SK-N-SH (cell line): ENCODE results near the gene KIF3C. TPM values are rescaled to one million over a fixed set of nuclear protein-coding genes. Genes with fewer than 3 reads are reported as not detected.
A peak's percentile ranks its signal among the peaks of the same experiment; 100 is the strongest.

Experiments
- CTCF ChIA-PET: fragments of 300-600, 350-600 bp; formaldehyde crosslinking; extraction: SDS; loops from one replicate; lab custom pipeline; 2021; lab: Yijun Ruan, JAX
- POLR2A ChIA-PET: fragments of 350-600 bp; sonication (Branson Sonifier 250); formaldehyde crosslinking; extraction: SDS; loops from one replicate; lab custom pipeline; 2020; ENCODE audit warnings: antibody characterized with exemption, inconsistent platforms; lab: Yijun Ruan, JAX
- DNase-seq: peaks from one replicate; pipeline ENCODE4 v3.0.0; 2012
- H2AFZ ChIP-seq: fragments of 200-600 bp; sonication (generic); 2 replicates; pipeline ENCODE4 v1.8.1; 2016; ENCODE audit warnings: antibody characterized with exemption, mild to moderate bottlenecking, low read depth
- H3F3A ChIP-seq: fragments of 200-600 bp; sonication (generic); replicated peaks from 2 replicates; pipeline ENCODE3; 2016; ENCODE audit warnings: antibody characterized with exemption, mild to moderate bottlenecking; ENCODE audit not compliant: insufficient read depth
- H3K27ac ChIP-seq, 2 experiments: fragments of 200-500 bp in 1 of 2; fragments of 200-600 bp in 1 of 2; sonication (Bioruptor generic) in 1 of 2; sonication (generic), shearing (Covaris generic) in 1 of 2; 2 replicates each; pipeline versions ENCODE4 v1.5.1 to v1.6.1; 2014 to 2016; ENCODE audit warnings: low read depth in 2 of 2, inconsistent platforms in 1 of 2, low read length in 1 of 2, mild to moderate bottlenecking in 1 of 2, mixed read lengths in 1 of 2
- H3K27me3 ChIP-seq: fragments of 200-600 bp; sonication (generic), shearing (Covaris generic); 2 replicates; pipeline ENCODE4 v1.6.1; 2016; ENCODE audit warnings: mixed run types; ENCODE audit not compliant: insufficient read depth
- H3K36me3 ChIP-seq, 2 experiments: fragments of 200-500 bp in 1 of 2; fragments of 200-600 bp in 1 of 2; sonication (Bioruptor generic) in 1 of 2; sonication (generic) in 1 of 2; replicated peaks in 1 of 2; 2 replicates each; pipeline versions ENCODE3 to v1.5.1; 2014 to 2016; ENCODE audit warnings: low read length in 1 of 2, mild to moderate bottlenecking in 1 of 2; ENCODE audit not compliant: insufficient read depth in 2 of 2, control insufficient read depth in 1 of 2
- H3K4me1 ChIP-seq, 2 experiments: fragments of 200-500 bp in 1 of 2; fragments of 200-600 bp in 1 of 2; sonication (Bioruptor generic) in 1 of 2; sonication (generic), shearing (Covaris generic) in 1 of 2; 2 replicates each; pipeline versions ENCODE4 v1.5.1 to v1.6.1; 2014 to 2016; ENCODE audit warnings: low read depth in 1 of 2, low read length in 1 of 2, mixed run types in 1 of 2; ENCODE audit not compliant: insufficient read depth in 2 of 2, control insufficient read depth in 1 of 2
- H3K4me2 ChIP-seq: fragments of 200-600 bp; sonication (generic), shearing (Covaris generic); 2 replicates; pipeline ENCODE4 v1.6.1; 2017; ENCODE audit warnings: mixed run types
- H3K4me3 ChIP-seq, 2 experiments: fragments of 200-500 bp in 1 of 2; fragments of 200-600 bp in 1 of 2; sonication (Bioruptor generic) in 1 of 2; sonication (generic), shearing (Covaris generic) in 1 of 2; 2 replicates each; pipeline versions ENCODE4 v1.5.1 to v1.8.1; 2014 to 2016; ENCODE audit warnings: low read depth in 2 of 2, inconsistent platforms in 1 of 2, low read length in 1 of 2, mild to moderate bottlenecking in 1 of 2, mixed read lengths in 1 of 2, moderate library complexity in 1 of 2
- H3K79me2 ChIP-seq: fragments of 200-600 bp; sonication (generic); 2 replicates; pipeline ENCODE4 v1.8.1; 2017; ENCODE audit warnings: mild to moderate bottlenecking; ENCODE audit not compliant: insufficient read depth
- H3K9ac ChIP-seq: fragments of 200-600 bp; sonication (generic); 2 replicates; pipeline ENCODE4 v1.6.1; 2017; ENCODE audit warnings: mixed run types
- H3K9me2 ChIP-seq: fragments of 200-600 bp; sonication (generic); 2 replicates; pipeline ENCODE4 v1.6.1; 2017; ENCODE audit warnings: mixed run types
- H3K9me3 ChIP-seq: fragments of 200-600 bp; sonication (generic); 2 replicates; pipeline ENCODE4 v1.6.1; 2017; ENCODE audit warnings: mixed run types, mild to moderate bottlenecking, moderate library complexity
- H4K20me1 ChIP-seq: fragments of 200-600 bp; sonication (generic); 2 replicates; pipeline ENCODE4 v1.6.1; 2017; ENCODE audit warnings: mild to moderate bottlenecking, mixed run types; ENCODE audit not compliant: insufficient read depth
- CHD2 ChIP-seq: fragments of 150-350 bp; IDR thresholded peaks from 2 replicates; pipeline ENCODE4 v1.6.1; 2018; ENCODE audit warnings: low read length; ENCODE audit not compliant: partially characterized antibody
- CTCF ChIP-seq: fragments of 200-600 bp; sonication (generic); IDR thresholded peaks from 2 replicates; pipeline ENCODE4 v1.6.1; 2017; ENCODE audit warnings: antibody characterized with exemption, mild to moderate bottlenecking, moderate library complexity
- EP300 ChIP-seq, 2 experiments: IDR thresholded peaks; 2 replicates each; pipeline versions ENCODE4 v1.4.0 to v1.6.1; 2012; ENCODE audit warnings: borderline replicate concordance in 1 of 2, low read depth in 1 of 2, low read length in 1 of 2
- FOSL2 ChIP-seq: IDR thresholded peaks from 2 replicates; pipeline ENCODE4 v1.4.0; 2012; ENCODE audit warnings: low read depth, mild to moderate bottlenecking, moderate library complexity, borderline replicate concordance
- FOXJ3 ChIP-seq: sonication (generic); formaldehyde crosslinking; IDR thresholded peaks from 2 replicates; pipeline ENCODE4 v1.5.1; 2020; ENCODE audit warnings: mild to moderate bottlenecking, missing genetic modification reagents
- FOXM1 ChIP-seq: IDR thresholded peaks from 2 replicates; pipeline ENCODE4 v1.4.0; 2012; ENCODE audit warnings: low read depth, mild to moderate bottlenecking
- GABPA ChIP-seq: IDR thresholded peaks from 2 replicates; pipeline ENCODE4 v1.4.0; 2012; ENCODE audit warnings: low read depth, mild to moderate bottlenecking
- GATA2 ChIP-seq: sonication (generic); formaldehyde crosslinking; IDR thresholded peaks from 2 replicates; pipeline ENCODE4 v1.5.0; 2020; ENCODE audit warnings: mild to moderate bottlenecking, missing genetic modification reagents
- JUND ChIP-seq: IDR thresholded peaks from 2 replicates; pipeline ENCODE4 v1.4.0; 2012
- MXI1 ChIP-seq: IDR thresholded peaks from 2 replicates; pipeline ENCODE4 v1.6.1; 2012; ENCODE audit warnings: mild to moderate bottlenecking, low read depth, low read length, improper control_type of control experiment
- NFIC ChIP-seq: IDR thresholded peaks from 2 replicates; pipeline ENCODE4 v1.4.0; 2012; ENCODE audit warnings: borderline replicate concordance
- NRF1 ChIP-seq: IDR thresholded peaks from 2 replicates; pipeline ENCODE4 v1.6.1; 2012; ENCODE audit warnings: low read depth, mild to moderate bottlenecking, low read length
- PBX3 ChIP-seq: IDR thresholded peaks from 2 replicates; pipeline ENCODE4; 2012
- RAD21 ChIP-seq: IDR thresholded peaks from 2 replicates; pipeline ENCODE4 v1.6.1; 2012; ENCODE audit warnings: mild to moderate bottlenecking, low read length
- RCOR1 ChIP-seq: fragments of 150-350 bp; IDR thresholded peaks from 2 replicates; pipeline ENCODE4 v1.6.1; 2017; ENCODE audit warnings: antibody characterized with exemption, low read length
- RFX5 ChIP-seq: IDR thresholded peaks from 2 replicates; pipeline ENCODE4 v1.6.1; 2012; ENCODE audit warnings: mild to moderate bottlenecking, improper control_type of control experiment, low read length
- SMC3 ChIP-seq: IDR thresholded peaks from 2 replicates; pipeline ENCODE4 v1.6.1; 2012; ENCODE audit warnings: low read depth, low read length, improper control_type of control experiment
- TAF1 ChIP-seq: IDR thresholded peaks from 2 replicates; pipeline ENCODE4 v1.6.1; 2012; ENCODE audit warnings: low read depth, mild to moderate bottlenecking, low read length, moderate library complexity, borderline replicate concordance
- TCF12 ChIP-seq: IDR thresholded peaks from 2 replicates; pipeline ENCODE4 v1.4.0; 2012
- TEAD4 ChIP-seq: IDR thresholded peaks from 2 replicates; pipeline ENCODE4 v1.4.0; 2012; ENCODE audit warnings: mild to moderate bottlenecking, borderline replicate concordance; ENCODE audit not compliant: insufficient read depth
- YY1 ChIP-seq: IDR thresholded peaks from 2 replicates; pipeline ENCODE4 v1.4.0; 2012; ENCODE audit warnings: low read depth, mild to moderate bottlenecking
- WGBS: methylation state at CpG from one replicate; pipeline ENCODE4 v1.1.6; 2017; ENCODE audit warnings: low lambda C conversion rate; 5-methylcytosine and 5-hydroxymethylcytosine counted together
- polyA plus RNA-seq, 3 experiments: library from polyadenylated mRNA; depleted of rRNA; stranded (reverse); fragments of >200 nt; gene quantifications; 2 replicates each; pipeline ENCODE4 v1.2.3, GENCODE V29; 2012
- TF ChIP-seq, protein P1 (sequence below): IDR thresholded peaks from 2 replicates; pipeline ENCODE4 v1.6.1; 2012; ENCODE audit warnings: mild to moderate bottlenecking, low read depth, low read length, moderate library complexity
- TF ChIP-seq, protein P2 (sequence below): fragments of 150-350 bp; IDR thresholded peaks from 2 replicates; pipeline ENCODE4 v1.6.1; 2017; ENCODE audit warnings: antibody characterized with exemption, low read length, low read depth, borderline replicate concordance
- TF ChIP-seq, protein P3 (sequence below): IDR thresholded peaks from 2 replicates; pipeline ENCODE4 v1.4.0; 2012; ENCODE audit warnings: low read depth, borderline replicate concordance

Gene KIF3C
- polyA plus RNA-seq, 1 of the 3 experiments (the other 2 are of a cell fraction), result 29.5 TPM

DNA sequence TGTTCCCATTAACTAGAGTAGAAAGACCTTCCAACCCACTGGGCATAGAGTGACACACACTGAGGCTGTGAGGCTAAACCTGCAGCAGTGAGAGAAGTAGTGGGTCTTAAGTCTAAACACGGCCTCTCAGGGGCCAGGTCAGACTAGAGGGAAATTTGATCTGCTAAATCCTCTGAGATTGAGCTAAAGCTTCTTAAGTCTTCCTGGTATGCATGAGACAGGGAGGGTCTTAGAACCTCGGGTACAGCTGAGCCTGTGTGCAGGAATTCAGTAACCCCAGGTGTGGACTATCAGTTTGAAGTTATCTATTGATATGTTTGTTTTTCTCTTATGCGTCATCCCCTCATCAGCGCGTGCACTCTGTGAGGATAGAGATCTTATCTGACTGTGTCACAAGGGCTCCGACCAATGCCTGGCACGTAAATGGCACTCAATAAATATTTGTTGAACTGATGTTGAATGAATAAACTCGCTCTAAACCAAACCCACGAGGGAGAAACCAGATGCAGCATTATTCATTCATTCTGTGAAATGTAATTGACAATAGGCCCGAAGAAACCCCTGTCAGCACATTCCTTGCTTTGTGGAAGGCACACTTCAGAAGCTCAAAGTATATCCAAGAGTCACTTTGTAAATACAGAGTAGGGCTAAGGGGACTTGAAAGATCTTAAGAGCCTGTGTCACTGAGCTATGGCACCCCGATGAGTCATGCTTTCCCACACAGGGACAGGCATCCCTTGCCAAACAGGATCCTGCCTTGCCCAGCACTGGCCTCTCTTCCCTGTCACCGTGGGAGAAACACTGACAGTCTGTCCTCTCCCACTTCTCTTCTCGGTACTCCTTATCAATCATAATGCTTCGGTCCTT is 29.9 kb upstream of the KIF3C start:
- no peaks in the 10 kb centered on the region for H3K27me3 ChIP-seq
- no peaks in the 10 kb centered on the region for H3K9me3 ChIP-seq
- no peak overlapping the region for H2AFZ ChIP-seq
- H3K9ac ChIP-seq, result no peak overlapping the region
- H3K9me2 ChIP-seq, result no peaks in the 10 kb centered on the region
- H3K4me1 ChIP-seq, result peaks cover 0 to 11% of the 10 kb centered on the region in 2 experiments; a peak in 2 of 4 replicates
- peak overlapping the region; percentile 19 for H3K4me2 ChIP-seq
- CTCF ChIA-PET, result interaction anchor here (0.6 to 1.5 kb wide), 3 partner anchors 20 to 166 kb away, joined by 3 to 5 read pairs (median 3); no protein-coding TSS in a partner anchor
- 27% methylated on average over 14 of the region's 14 CpGs for WGBS
- H3K27ac ChIP-seq, result no peak overlapping the region
- no peak for DNase-seq
- H3K79me2 ChIP-seq, result no peaks in the 10 kb centered on the region
- TF ChIP-seq TCF12, result peak; percentile 40
- TF ChIP-seq GABPA, result no peak
- TF ChIP-seq RCOR1, result no peak
- no peak for TF ChIP-seq CTCF
- TF ChIP-seq YY1, result no peak
- TF ChIP-seq SMC3, result no peak
- no peak for TF ChIP-seq NRF1
- no peak for TF ChIP-seq RAD21
- TF ChIP-seq NFIC, result no peak
- no peak for TF ChIP-seq RFX5
- no peak for TF ChIP-seq TEAD4
- no peak for TF ChIP-seq FOXM1
- no peak for TF ChIP-seq TAF1
- TF ChIP-seq, protein P1, sequence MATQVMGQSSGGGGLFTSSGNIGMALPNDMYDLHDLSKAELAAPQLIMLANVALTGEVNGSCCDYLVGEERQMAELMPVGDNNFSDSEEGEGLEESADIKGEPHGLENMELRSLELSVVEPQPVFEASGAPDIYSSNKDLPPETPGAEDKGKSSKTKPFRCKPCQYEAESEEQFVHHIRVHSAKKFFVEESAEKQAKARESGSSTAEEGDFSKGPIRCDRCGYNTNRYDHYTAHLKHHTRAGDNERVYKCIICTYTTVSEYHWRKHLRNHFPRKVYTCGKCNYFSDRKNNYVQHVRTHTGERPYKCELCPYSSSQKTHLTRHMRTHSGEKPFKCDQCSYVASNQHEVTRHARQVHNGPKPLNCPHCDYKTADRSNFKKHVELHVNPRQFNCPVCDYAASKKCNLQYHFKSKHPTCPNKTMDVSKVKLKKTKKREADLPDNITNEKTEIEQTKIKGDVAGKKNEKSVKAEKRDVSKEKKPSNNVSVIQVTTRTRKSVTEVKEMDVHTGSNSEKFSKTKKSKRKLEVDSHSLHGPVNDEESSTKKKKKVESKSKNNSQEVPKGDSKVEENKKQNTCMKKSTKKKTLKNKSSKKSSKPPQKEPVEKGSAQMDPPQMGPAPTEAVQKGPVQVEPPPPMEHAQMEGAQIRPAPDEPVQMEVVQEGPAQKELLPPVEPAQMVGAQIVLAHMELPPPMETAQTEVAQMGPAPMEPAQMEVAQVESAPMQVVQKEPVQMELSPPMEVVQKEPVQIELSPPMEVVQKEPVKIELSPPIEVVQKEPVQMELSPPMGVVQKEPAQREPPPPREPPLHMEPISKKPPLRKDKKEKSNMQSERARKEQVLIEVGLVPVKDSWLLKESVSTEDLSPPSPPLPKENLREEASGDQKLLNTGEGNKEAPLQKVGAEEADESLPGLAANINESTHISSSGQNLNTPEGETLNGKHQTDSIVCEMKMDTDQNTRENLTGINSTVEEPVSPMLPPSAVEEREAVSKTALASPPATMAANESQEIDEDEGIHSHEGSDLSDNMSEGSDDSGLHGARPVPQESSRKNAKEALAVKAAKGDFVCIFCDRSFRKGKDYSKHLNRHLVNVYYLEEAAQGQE, result no peak
- TF ChIP-seq MXI1, result no peak
- TF ChIP-seq EP300 (IDR thresholded peaks at IDR 0.05; ENCODE audit: borderline replicate concordance in 1 of 2, low read depth in 1 of 2, low read length in 1 of 2), result no peak
- no peak for TF ChIP-seq FOXJ3 (CRISPR knock-in tag)
- TF ChIP-seq, protein P2, sequence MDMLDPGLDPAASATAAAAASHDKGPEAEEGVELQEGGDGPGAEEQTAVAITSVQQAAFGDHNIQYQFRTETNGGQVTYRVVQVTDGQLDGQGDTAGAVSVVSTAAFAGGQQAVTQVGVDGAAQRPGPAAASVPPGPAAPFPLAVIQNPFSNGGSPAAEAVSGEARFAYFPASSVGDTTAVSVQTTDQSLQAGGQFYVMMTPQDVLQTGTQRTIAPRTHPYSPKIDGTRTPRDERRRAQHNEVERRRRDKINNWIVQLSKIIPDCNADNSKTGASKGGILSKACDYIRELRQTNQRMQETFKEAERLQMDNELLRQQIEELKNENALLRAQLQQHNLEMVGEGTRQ, result no peak
- TF ChIP-seq, protein P3, sequence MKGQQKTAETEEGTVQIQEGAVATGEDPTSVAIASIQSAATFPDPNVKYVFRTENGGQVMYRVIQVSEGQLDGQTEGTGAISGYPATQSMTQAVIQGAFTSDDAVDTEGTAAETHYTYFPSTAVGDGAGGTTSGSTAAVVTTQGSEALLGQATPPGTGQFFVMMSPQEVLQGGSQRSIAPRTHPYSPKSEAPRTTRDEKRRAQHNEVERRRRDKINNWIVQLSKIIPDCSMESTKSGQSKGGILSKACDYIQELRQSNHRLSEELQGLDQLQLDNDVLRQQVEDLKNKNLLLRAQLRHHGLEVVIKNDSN, result no peak
- TF ChIP-seq JUND, result no peak
- TF ChIP-seq CHD2, result no peak
- TF ChIP-seq GATA2, result no peak
- 0 out of 2 replicates have a peak, but pooled peaks have one; percentile 10 for TF ChIP-seq PBX3
- TF ChIP-seq FOSL2, result 0 out of 2 replicates have a peak, but pooled peaks have one; percentile 3
- no peaks in the 10 kb centered on the region for H4K20me1 ChIP-seq
- H3K36me3 ChIP-seq, result no peaks in the 10 kb centered on the region
- H3F3A ChIP-seq, result peaks cover 4% of the 10 kb centered on the region
- POLR2A ChIA-PET, result no interaction called here
- H3K4me3 ChIP-seq, result no peak overlapping the region
